ENCODE results near the gene TECPR2. TPM values are rescaled to one million over a fixed set of nuclear protein-coding genes. Genes with fewer than 3 reads are reported as not detected.

The TECPR2 gene
- total RNA-seq, 2 donors from 2014 or later, result 7.0 to 51.4 TPM

- intact Hi-C loops (cut with DNase I), result no loop called here
- H3K9me3 ChIP-seq, result no peaks in the 10 kb centered on the region
- no peaks in the 10 kb centered on the region for H3K36me3 ChIP-seq (replicated peaks in 1 of 2; ENCODE audit: insufficient read depth in 1 of 2, low read depth in 2 of 2)
- H3K4me3 ChIP-seq, result no peak overlapping the region
- no peaks in the 10 kb centered on the region for H3K27me3 ChIP-seq
- peak overlapping the region in 3 of 4 donors; percentile 76 to 86 (median 80) for H3K27ac ChIP-seq
- TF ChIP-seq, protein P1, sequence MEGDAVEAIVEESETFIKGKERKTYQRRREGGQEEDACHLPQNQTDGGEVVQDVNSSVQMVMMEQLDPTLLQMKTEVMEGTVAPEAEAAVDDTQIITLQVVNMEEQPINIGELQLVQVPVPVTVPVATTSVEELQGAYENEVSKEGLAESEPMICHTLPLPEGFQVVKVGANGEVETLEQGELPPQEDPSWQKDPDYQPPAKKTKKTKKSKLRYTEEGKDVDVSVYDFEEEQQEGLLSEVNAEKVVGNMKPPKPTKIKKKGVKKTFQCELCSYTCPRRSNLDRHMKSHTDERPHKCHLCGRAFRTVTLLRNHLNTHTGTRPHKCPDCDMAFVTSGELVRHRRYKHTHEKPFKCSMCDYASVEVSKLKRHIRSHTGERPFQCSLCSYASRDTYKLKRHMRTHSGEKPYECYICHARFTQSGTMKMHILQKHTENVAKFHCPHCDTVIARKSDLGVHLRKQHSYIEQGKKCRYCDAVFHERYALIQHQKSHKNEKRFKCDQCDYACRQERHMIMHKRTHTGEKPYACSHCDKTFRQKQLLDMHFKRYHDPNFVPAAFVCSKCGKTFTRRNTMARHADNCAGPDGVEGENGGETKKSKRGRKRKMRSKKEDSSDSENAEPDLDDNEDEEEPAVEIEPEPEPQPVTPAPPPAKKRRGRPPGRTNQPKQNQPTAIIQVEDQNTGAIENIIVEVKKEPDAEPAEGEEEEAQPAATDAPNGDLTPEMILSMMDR (IDR thresholded peaks at IDR 0.05), result no peak
- TF ChIP-seq POLR2A (IDR thresholded peaks at IDR 0.05), result no peak
- WGBS, 2 donors, result 55 to 63% methylated on average over 27 to 33 of the region's 34 CpGs
- DNase-seq (no peak), ATAC-seq (no peak)
- H3K4me1 ChIP-seq, result peaks cover 9% of the 10 kb centered on the region
These were observed 161.1 kb downstream of the TECPR2 start for GRCh38 chr14:102523569-102524450.

- H3K27ac ChIP-seq, result peak overlapping the region; percentile 76 to 86 (median 80)
- H3K4me1 ChIP-seq, result peaks cover 9% of the 10 kb centered on the region
- intact Hi-C loops (cut with DNase I), result no loop called here
- ATAC-seq (peak; percentile 100), DNase-seq (peak; percentile 99 to 100 (median 100))
- peak in 2 of 3 donors; percentile 80 to 81 for TF ChIP-seq POLR2A (IDR thresholded peaks at IDR 0.05)
- TF ChIP-seq, protein P1 (IDR thresholded peaks at IDR 0.05), result peak; percentile 99 to 100 (median 99)
- no peaks in the 10 kb centered on the region for H3K36me3 ChIP-seq (replicated peaks in 1 of 2; ENCODE audit: insufficient read depth in 1 of 2, low read depth in 2 of 2)
- H3K27me3 ChIP-seq, result no peaks in the 10 kb centered on the region
- WGBS, 2 donors, result 0% methylated on average over 21 to 32 of the region's 32 CpGs
- no peaks in the 10 kb centered on the region for H3K9me3 ChIP-seq
- peak overlapping the region; percentile 35 to 41 for H3K4me3 ChIP-seq
These were observed 161.9 kb downstream of the TECPR2 start for GRCh38 chr14:102524451-102525218.

GRCh38 chr14:102525219-102525928 lies 162.6 kb downstream of the TECPR2 start:
- Histone ChIP-seq H3K4me1 (peaks cover 9% of the 10 kb centered on the region), H3K36me3 (replicated peaks in 1 of 2; ENCODE audit: insufficient read depth in 1 of 2, low read depth in 2 of 2) (no peaks in the 10 kb centered on the region), H3K27me3 (no peaks in the 10 kb centered on the region), H3K4me3 (peak overlapping the region; percentile 35 to 41), H3K27ac (peak overlapping the region; percentile 76 to 86 (median 80)), H3K9me3 (no peaks in the 10 kb centered on the region)
- DNase-seq, result peak in 2 of 4 donors; percentile 55
- 2 to 5% methylated on average over 11 of the region's 11 CpGs for WGBS, 2 donors
- intact Hi-C loops (cut with DNase I), result no loop called here
- TF ChIP-seq, protein P1 (IDR thresholded peaks at IDR 0.05), result no peak
- no peak for TF ChIP-seq POLR2A (IDR thresholded peaks at IDR 0.05)
- ATAC-seq, result peak; percentile 14

- TF ChIP-seq, protein P1 (IDR thresholded peaks at IDR 0.05), result no peak
- no peak for TF ChIP-seq POLR2A (IDR thresholded peaks at IDR 0.05)
- Histone ChIP-seq H3K27ac (peak overlapping the region in 2 of 4 donors; percentile 80 to 86), H3K9me3 (no peaks in the 10 kb centered on the region), H3K27me3 (no peaks in the 10 kb centered on the region), H3K4me3 (no peak overlapping the region), H3K4me1 (peaks cover 9% of the 10 kb centered on the region), H3K36me3 (replicated peaks in 1 of 2; ENCODE audit: insufficient read depth in 1 of 2, low read depth in 2 of 2) (no peaks in the 10 kb centered on the region)
- ATAC-seq, result no peak
- intact Hi-C loops (cut with DNase I), result no loop called here
- WGBS, 2 donors, result 80 to 92% methylated on average over 11 to 12 of the region's 12 CpGs
- DNase-seq, result no peak
These were observed 163.3 kb downstream of the TECPR2 start for GRCh38 chr14:102525929-102526497.

All from body of pancreas (tissue), 4 donors.